H9 (cell line): ENCODE data around the gene MVB12A. TPM values are rescaled to one million over a fixed set of nuclear protein-coding genes. Genes with fewer than 3 reads are reported as not detected.

Experiments used
- DNase-seq: peaks from one replicate; pipeline ENCODE4 v3.0.0-alpha.2; 2017
- H2AFZ ChIP-seq: one replicate; pipeline ENCODE4 v1.6.1; 2013; ENCODE audit warnings: mild to moderate bottlenecking, low read length, control low read depth, moderate library complexity
- H2AK5ac ChIP-seq: 2 replicates; pipeline ENCODE4 v1.6.1; 2013; ENCODE audit warnings: low read length, control low read depth, mixed read lengths; ENCODE audit not compliant: insufficient read length
- H2BK120ac ChIP-seq: one replicate; pipeline ENCODE4 v1.6.1; 2013; ENCODE audit warnings: low read depth, mild to moderate bottlenecking, low read length, control low read depth, inconsistent platforms; ENCODE audit not compliant: poor library complexity, severe bottlenecking
- H2BK12ac ChIP-seq: 2 replicates; pipeline ENCODE4 v1.6.1; 2013; ENCODE audit warnings: low read length, control low read depth, mixed read lengths, low read depth; ENCODE audit not compliant: insufficient read length
- H2BK15ac ChIP-seq: 2 replicates; pipeline ENCODE4 v1.6.1; 2013; ENCODE audit warnings: low read depth, low read length, control low read depth
- H2BK20ac ChIP-seq: one replicate; pipeline ENCODE4 v1.6.1; 2013; ENCODE audit warnings: low read depth, mild to moderate bottlenecking, low read length, control low read depth, inconsistent platforms; ENCODE audit not compliant: poor library complexity, severe bottlenecking
- H2BK5ac ChIP-seq: 2 replicates; pipeline ENCODE4 v1.6.1; 2013; ENCODE audit warnings: low read length, control low read depth, mixed read lengths; ENCODE audit not compliant: insufficient read length
- H3K14ac ChIP-seq: 2 replicates; pipeline ENCODE4 v1.6.1; 2013; ENCODE audit warnings: low read length, control low read depth; ENCODE audit not compliant: insufficient read depth
- H3K18ac ChIP-seq: 2 replicates; pipeline ENCODE4 v1.6.1; 2013; ENCODE audit warnings: low read depth, mild to moderate bottlenecking, mixed read lengths, low read length, control low read depth; ENCODE audit not compliant: insufficient read length
- H3K23ac ChIP-seq: 2 replicates; pipeline ENCODE4 v1.6.1; 2013; ENCODE audit warnings: low read length, control low read depth, mixed read lengths, low read depth; ENCODE audit not compliant: insufficient read length
- H3K23me2 ChIP-seq: 2 replicates; pipeline ENCODE4 v1.6.1; 2013; ENCODE audit warnings: low read depth, mild to moderate bottlenecking, mixed read lengths, low read length, control low read depth; ENCODE audit not compliant: insufficient read length, poor library complexity, severe bottlenecking
- H3K27ac ChIP-seq: 2 replicates; pipeline ENCODE4 v1.5.1; 2013; ENCODE audit warnings: low read length, control low read depth, mixed read lengths, low read depth; ENCODE audit not compliant: insufficient read length
- H3K27me3 ChIP-seq: 2 replicates; pipeline ENCODE4 v1.6.1; 2013; ENCODE audit warnings: low read length, control low read depth, inconsistent platforms; ENCODE audit not compliant: insufficient read depth
- H3K4ac ChIP-seq: 2 replicates; pipeline ENCODE4 v1.6.1; 2013; ENCODE audit warnings: low read depth, mild to moderate bottlenecking, control low read depth, inconsistent platforms, low read length, moderate library complexity
- H3K4me1 ChIP-seq: 2 replicates; pipeline ENCODE4 v1.6.1; 2013; ENCODE audit warnings: low read length, control low read depth, inconsistent platforms; ENCODE audit not compliant: insufficient read depth
- H3K4me2 ChIP-seq: 2 replicates; pipeline ENCODE4 v1.6.1; 2013; ENCODE audit warnings: low read length, control low read depth, mixed read lengths; ENCODE audit not compliant: insufficient read length, insufficient read depth
- H3K56ac ChIP-seq: 2 replicates; pipeline ENCODE4 v1.6.1; 2013; ENCODE audit warnings: low read depth, mild to moderate bottlenecking, mixed read lengths, low read length, control low read depth; ENCODE audit not compliant: insufficient read length
- H3K79me1 ChIP-seq: 2 replicates; pipeline ENCODE4 v1.6.1; 2013; ENCODE audit warnings: low read depth, mild to moderate bottlenecking, moderate library complexity, low read length, control low read depth, inconsistent platforms; ENCODE audit not compliant: insufficient read depth, poor library complexity, severe bottlenecking
- H3K79me2 ChIP-seq: 2 replicates; pipeline ENCODE4 v1.6.1; 2013; ENCODE audit warnings: low read length, control low read depth, inconsistent platforms; ENCODE audit not compliant: insufficient read depth
- H3K9ac ChIP-seq: 2 replicates; pipeline ENCODE4 v1.6.1; 2013; ENCODE audit warnings: low read length, control low read depth, mixed read lengths; ENCODE audit not compliant: insufficient read length; ENCODE audit errors: extremely low read depth
- H3K9me3 ChIP-seq: one replicate; pipeline ENCODE4 v1.6.1; 2013; ENCODE audit warnings: low read depth, low read length, inconsistent platforms; ENCODE audit not compliant: control insufficient read depth
- H3T11ph ChIP-seq: one replicate; pipeline ENCODE4 v1.6.1; 2013; ENCODE audit warnings: mild to moderate bottlenecking, low read length, control low read depth, inconsistent platforms
- H4K20me1 ChIP-seq: one replicate; pipeline ENCODE4 v1.6.1; 2013; ENCODE audit not compliant: control insufficient read depth, insufficient read length, insufficient read depth
- H4K5ac ChIP-seq: 2 replicates; pipeline ENCODE4 v1.6.1; 2013; ENCODE audit warnings: low read depth, mild to moderate bottlenecking, mixed read lengths, low read length, control low read depth; ENCODE audit not compliant: insufficient read length
- H4K8ac ChIP-seq: replicated peaks from 2 replicates; pipeline ENCODE4 v1.6.1; 2013; ENCODE audit warnings: low read length, control low read depth, mixed read lengths, low read depth; ENCODE audit not compliant: insufficient read length
- H4K91ac ChIP-seq: 2 replicates; pipeline ENCODE4 v1.6.1; 2013; ENCODE audit warnings: low read depth, mild to moderate bottlenecking, moderate library complexity, mixed read lengths, low read length, control low read depth; ENCODE audit not compliant: insufficient read length
- H3K27ac Mint-ChIP-seq, 3 experiments: 2 replicates in 2 of 3; 3 replicates in 1 of 3; pipeline ENCODE4 v1.8.0; 2020 to 2021; ENCODE audit warnings: mixed read lengths in 3 of 3, mild to moderate bottlenecking in 1 of 3, moderate library complexity in 1 of 3
- H3K27me3 Mint-ChIP-seq: 2 replicates; pipeline ENCODE4 v1.8.0; 2021; ENCODE audit warnings: low read depth, mild to moderate bottlenecking, moderate library complexity, mixed read lengths
- H3K36me3 Mint-ChIP-seq, 3 experiments: 2 replicates in 2 of 3; 3 replicates in 1 of 3; pipeline ENCODE4 v1.8.0; 2020 to 2021; ENCODE audit warnings: low read depth in 3 of 3, mixed read lengths in 3 of 3; ENCODE audit not compliant: insufficient read depth in 1 of 3
- H3K4me1 Mint-ChIP-seq, 2 experiments: 2 replicates each; pipeline ENCODE4 v1.8.0; 2020; ENCODE audit warnings: mixed read lengths in 2 of 2
- H3K4me3 Mint-ChIP-seq, 2 experiments: 2 replicates in 1 of 2; 3 replicates in 1 of 2; pipeline ENCODE4 v1.8.0; 2020 to 2021; ENCODE audit warnings: mild to moderate bottlenecking in 2 of 2, mixed read lengths in 2 of 2, moderate library complexity in 1 of 2
- H3K9me3 Mint-ChIP-seq, 2 experiments: 2 replicates in 1 of 2; 3 replicates in 1 of 2; pipeline ENCODE4 v1.8.0; 2020; ENCODE audit warnings: mild to moderate bottlenecking in 2 of 2, mixed read lengths in 2 of 2, moderate library complexity in 1 of 2
- CTCF ChIP-seq: fragments of 200-600 bp; sonication (generic); conservative IDR thresholded peaks from 3 replicates; pipeline ENCODE4 v1.8.0; 2021; ENCODE audit warnings: antibody characterized with exemption, mild to moderate bottlenecking
- WGBS: extraction: QIAGEN DNeasy Blood & Tissue Kit; methylation state at CpG from one replicate; pipeline ENCODE4 v1.1.7; 2013; ENCODE audit warnings: missing lambda C conversion rate, low lambda C conversion rate, mixed read lengths; ENCODE audit not compliant: insufficient read length; ENCODE audit errors: extremely low coverage; 5-methylcytosine and 5-hydroxymethylcytosine counted together
- total RNA-seq: library from RNA; stranded (reverse); gene quantifications from 2 replicates; pipeline ENCODE4 v1.2.1, GENCODE V29; 2021

The MVB12A gene
- total RNA-seq, 1 experiment from 2014 or later, result 50.4 TPM

GRCh38 chr19:17376935-17377600 lies 42.8 kb upstream of the MVB12A start, which contains the start of gene PLVAP:
Gene PLVAP, minus strand, starts transcription at chr19:17377342. Its CDS starts 54 bp downstream, at chr19:17377288.
- H3K4ac ChIP-seq, result no peak within 1 kb of the TSS
- no peak within 1 kb of the TSS for H3K27ac ChIP-seq
- Mint-ChIP-seq H3K4me3 (no peak within 1 kb of the TSS), H3K9me3 (peaks cover 9 to 10% of the 10 kb centered on the region in 2 experiments; a peak in 4 of 5 replicates), H3K4me1 (peaks cover 4 to 6% of the 10 kb centered on the region in 2 experiments), H3K27ac (no peak within 1 kb of the TSS; a peak in 3 of 7 replicates), H3K36me3 (peaks cover 2 to 9% (median 3%) of the 10 kb centered on the region in 3 experiments; a peak in 4 of 7 replicates), H3K27me3 (no peaks in the 10 kb centered on the region)
- H4K20me1 ChIP-seq, result no peaks in the 10 kb centered on the region
- no peak within 1 kb of the TSS for H2BK5ac ChIP-seq
- H3K18ac ChIP-seq, result no peak within 1 kb of the TSS
- H2AFZ ChIP-seq, result no peak within 1 kb of the TSS
- H3T11ph ChIP-seq, result no peak within 1 kb of the TSS
- no peak for DNase-seq
- H2AK5ac ChIP-seq, result no peak within 1 kb of the TSS
- no peaks in the 10 kb centered on the region for H3K27me3 ChIP-seq
- H3K23ac ChIP-seq, result no peak within 1 kb of the TSS
- no peak within 1 kb of the TSS for H2BK120ac ChIP-seq
- H3K4me2 ChIP-seq, result no peak within 1 kb of the TSS
- H3K14ac ChIP-seq, result no peak within 1 kb of the TSS; the same call in 1 of the 2 replicates
- whole genome bisulfite sequencing, result no CpG with 5 or more reads among the region's 39 CpGs
- H3K23me2 ChIP-seq, result no peaks in the 10 kb centered on the region
- H2BK20ac ChIP-seq, result no peak within 1 kb of the TSS
- H3K9ac ChIP-seq, result no peak within 1 kb of the TSS
- no peaks in the 10 kb centered on the region for H3K4me1 ChIP-seq
- TF ChIP-seq CTCF, result no peak
- H3K56ac ChIP-seq, result no peak within 1 kb of the TSS
- H3K9me3 ChIP-seq, result no peaks in the 10 kb centered on the region
- no peak within 1 kb of the TSS for H2BK15ac ChIP-seq
- no peak within 1 kb of the TSS for H4K8ac ChIP-seq
- H2BK12ac ChIP-seq, result no peak within 1 kb of the TSS
- H4K91ac ChIP-seq, result no peak within 1 kb of the TSS
- H3K79me1 ChIP-seq, result no peaks in the 10 kb centered on the region
- no peaks in the 10 kb centered on the region for H3K79me2 ChIP-seq
- H4K5ac ChIP-seq, result no peak within 1 kb of the TSS
